ENCODE results near the gene CDADC1. TPM values are rescaled to one million over a fixed set of nuclear protein-coding genes. Genes with fewer than 3 reads are reported as not detected.

The CDADC1 gene
- total RNA-seq, 2 donors from 2014 or later: 16.5 to 18.6 TPM

GRCh38 chr13:49248622-49249002 is 887 bp downstream of the CDADC1 start:
- ATAC-seq (no peak), DNase-seq (no peak)
- Mint-ChIP-seq H3K36me3 (ENCODE audit: low read depth) (peaks cover 9% of the 10 kb centered on the region), H3K27me3 (peaks cover 2% of the 10 kb centered on the region), H3K27ac (peak overlapping the region; percentile 99), H3K4me1 (peaks cover 29% of the 10 kb centered on the region), H3K4me3 (peak overlapping the region; percentile 98)
- no peaks in the 10 kb centered on the region for H3K9me3 ChIP-seq (ENCODE audit: control insufficient read depth, low read length, poor library complexity, severe bottlenecking)

GRCh38 chr13:49251326-49251725 is 3.6 kb downstream of the CDADC1 start:
- DNase-seq (no peak), ATAC-seq (no peak)
- Mint-ChIP-seq H3K27me3 (no peaks in the 10 kb centered on the region), H3K4me1 (peaks cover 37% of the 10 kb centered on the region), H3K36me3 (ENCODE audit: low read depth) (peaks cover 10% of the 10 kb centered on the region), H3K27ac (peak overlapping the region; percentile 2), H3K4me3 (no peak overlapping the region)
- no peaks in the 10 kb centered on the region for H3K9me3 ChIP-seq (ENCODE audit: control insufficient read depth, low read length, poor library complexity, severe bottlenecking)

DNA sequence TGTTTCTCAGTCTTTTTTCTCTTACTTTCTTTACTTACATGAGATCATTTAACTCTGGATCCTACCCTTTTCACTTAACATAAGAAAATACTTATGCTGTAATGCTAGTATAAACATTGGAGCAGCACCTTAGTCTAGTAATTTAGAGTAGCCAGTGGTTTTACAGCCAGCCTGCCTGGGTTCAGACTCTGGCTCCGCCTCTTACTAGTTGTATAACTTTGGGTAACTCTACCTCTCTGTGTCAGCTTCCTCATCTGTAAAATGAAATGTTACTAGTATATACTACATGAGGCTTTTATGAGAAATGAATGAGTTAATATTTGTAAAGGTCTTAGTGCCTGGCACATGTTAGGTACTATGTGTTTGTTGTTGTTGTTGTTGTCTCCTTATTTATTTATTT is 5.6 kb downstream of the CDADC1 start:
- H3K4me3 Mint-ChIP-seq: no peak overlapping the region
- no peaks in the 10 kb centered on the region for H3K27me3 Mint-ChIP-seq
- H3K27ac Mint-ChIP-seq: peak overlapping the region; percentile 87
- ATAC-seq (no peak), DNase-seq (no peak)
- peaks cover 29% of the 10 kb centered on the region for H3K4me1 Mint-ChIP-seq
- H3K36me3 Mint-ChIP-seq (ENCODE audit: low read depth): peaks cover 3% of the 10 kb centered on the region
- no peaks in the 10 kb centered on the region for H3K9me3 ChIP-seq (ENCODE audit: control insufficient read depth, low read length, poor library complexity, severe bottlenecking)

DNA sequence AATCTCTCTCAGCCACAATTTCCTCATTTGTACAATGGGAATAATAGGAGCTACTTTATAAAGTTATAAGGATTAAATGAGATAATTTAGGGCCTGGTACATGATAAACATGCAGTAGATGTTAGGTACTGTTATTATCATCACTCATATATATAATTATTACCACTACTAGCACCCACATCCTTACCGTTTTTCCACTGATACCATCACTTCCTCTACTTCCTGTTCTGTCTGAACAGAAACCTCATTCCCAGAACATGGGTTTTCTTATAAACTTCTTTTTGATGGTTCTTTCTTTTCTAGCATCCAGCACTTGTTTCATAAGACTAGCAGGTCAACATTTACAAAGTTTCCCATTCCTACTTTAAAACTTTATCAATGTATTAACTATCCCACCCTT is 6.3 kb downstream of the CDADC1 start:
- ATAC-seq (no peak), DNase-seq (no peak)
- no peaks in the 10 kb centered on the region for H3K27me3 Mint-ChIP-seq
- H3K27ac Mint-ChIP-seq: peak overlapping the region; percentile 87
- peaks cover 3% of the 10 kb centered on the region for H3K36me3 Mint-ChIP-seq (ENCODE audit: low read depth)
- peaks cover 24% of the 10 kb centered on the region for H3K4me1 Mint-ChIP-seq
- H3K9me3 ChIP-seq (ENCODE audit: control insufficient read depth, low read length, poor library complexity, severe bottlenecking): no peaks in the 10 kb centered on the region
- H3K4me3 Mint-ChIP-seq: no peak overlapping the region

DNA sequence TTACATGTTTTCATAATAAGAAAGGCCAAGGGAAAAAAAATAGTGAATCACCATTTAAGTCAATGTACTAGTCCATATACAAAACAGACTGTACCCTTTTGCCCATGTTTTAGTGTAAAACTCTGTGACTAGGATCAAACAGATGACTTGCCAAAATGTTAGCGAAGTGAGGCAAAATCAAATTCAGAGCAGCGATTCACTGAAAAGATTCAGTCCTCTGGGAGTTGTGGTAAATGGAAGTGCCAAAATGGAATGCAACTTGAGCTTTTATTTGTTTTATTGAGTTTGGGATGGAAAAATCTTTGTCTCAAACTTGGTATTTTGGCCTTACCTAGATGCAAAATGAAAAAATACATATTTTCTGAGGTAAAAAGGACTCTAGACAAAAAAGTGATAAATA is 9.1 kb downstream of the CDADC1 start:
- Mint-ChIP-seq H3K27me3 (no peaks in the 10 kb centered on the region), H3K36me3 (ENCODE audit: low read depth) (peaks cover 20% of the 10 kb centered on the region), H3K27ac (peak overlapping the region; percentile 95), H3K4me1 (peaks cover 24% of the 10 kb centered on the region), H3K4me3 (peak overlapping the region; percentile 83)
- DNase-seq: no peak
- no peak for ATAC-seq
- no peaks in the 10 kb centered on the region for H3K9me3 ChIP-seq (ENCODE audit: control insufficient read depth, low read length, poor library complexity, severe bottlenecking)

- Mint-ChIP-seq H3K27me3 (no peaks in the 10 kb centered on the region), H3K27ac (peak overlapping the region; percentile 95), H3K4me3 (peak overlapping the region; percentile 83), H3K4me1 (peaks cover 20% of the 10 kb centered on the region), H3K36me3 (ENCODE audit: low read depth) (peaks cover 20% of the 10 kb centered on the region)
- DNase-seq (no peak), ATAC-seq (peak; percentile 64)
- H3K9me3 ChIP-seq (ENCODE audit: control insufficient read depth, low read length, poor library complexity, severe bottlenecking): no peaks in the 10 kb centered on the region
Observed at GRCh38 chr13:49258089-49258796, 10.5 kb downstream of the CDADC1 start.

GRCh38 chr13:49259586-49259985 is 11.9 kb downstream of the CDADC1 start:
- Mint-ChIP-seq H3K27ac (peak overlapping the region; percentile 95), H3K4me3 (no peak overlapping the region), H3K36me3 (ENCODE audit: low read depth) (peaks cover 20% of the 10 kb centered on the region), H3K4me1 (peaks cover 12% of the 10 kb centered on the region), H3K27me3 (no peaks in the 10 kb centered on the region)
- no peaks in the 10 kb centered on the region for H3K9me3 ChIP-seq (ENCODE audit: control insufficient read depth, low read length, poor library complexity, severe bottlenecking)
- ATAC-seq (no peak), DNase-seq (no peak)

GRCh38 chr13:49262634-49263033 is 14.9 kb downstream of the CDADC1 start:
- peaks cover 10% of the 10 kb centered on the region for H3K4me1 Mint-ChIP-seq
- DNase-seq (no peak), ATAC-seq (no peak)
- H3K27me3 Mint-ChIP-seq: no peaks in the 10 kb centered on the region
- peaks cover 17% of the 10 kb centered on the region for H3K36me3 Mint-ChIP-seq (ENCODE audit: low read depth)
- no peaks in the 10 kb centered on the region for H3K9me3 ChIP-seq (ENCODE audit: control insufficient read depth, low read length, poor library complexity, severe bottlenecking)
- no peak overlapping the region for H3K27ac Mint-ChIP-seq
- no peak overlapping the region for H3K4me3 Mint-ChIP-seq

DNA sequence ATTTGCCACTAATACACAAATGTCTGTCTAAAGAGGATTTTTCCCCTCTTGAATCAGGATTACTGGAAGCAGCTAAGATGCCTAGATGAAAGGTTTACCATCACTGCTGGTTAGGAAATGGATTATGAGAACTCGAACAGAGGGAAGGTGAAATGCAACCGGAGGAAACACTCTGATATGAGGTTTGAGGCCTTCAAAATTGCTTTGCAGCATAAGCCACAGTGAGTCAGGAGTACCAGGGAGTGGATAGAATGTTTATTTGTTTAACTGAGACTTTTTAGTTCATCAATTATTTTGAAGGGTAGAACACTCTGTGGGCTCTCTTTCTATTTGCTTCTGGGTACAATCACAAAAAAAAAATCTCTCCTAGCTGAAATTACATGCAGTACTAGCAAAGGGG is 18.1 kb downstream of the CDADC1 start:
- Mint-ChIP-seq H3K27ac (no peak overlapping the region), H3K27me3 (no peaks in the 10 kb centered on the region), H3K36me3 (ENCODE audit: low read depth) (peaks cover 16% of the 10 kb centered on the region), H3K4me3 (no peak overlapping the region), H3K4me1 (peaks cover 11% of the 10 kb centered on the region)
- ATAC-seq: no peak
- no peak for DNase-seq
- H3K9me3 ChIP-seq (ENCODE audit: control insufficient read depth, low read length, poor library complexity, severe bottlenecking): no peaks in the 10 kb centered on the region

DNA sequence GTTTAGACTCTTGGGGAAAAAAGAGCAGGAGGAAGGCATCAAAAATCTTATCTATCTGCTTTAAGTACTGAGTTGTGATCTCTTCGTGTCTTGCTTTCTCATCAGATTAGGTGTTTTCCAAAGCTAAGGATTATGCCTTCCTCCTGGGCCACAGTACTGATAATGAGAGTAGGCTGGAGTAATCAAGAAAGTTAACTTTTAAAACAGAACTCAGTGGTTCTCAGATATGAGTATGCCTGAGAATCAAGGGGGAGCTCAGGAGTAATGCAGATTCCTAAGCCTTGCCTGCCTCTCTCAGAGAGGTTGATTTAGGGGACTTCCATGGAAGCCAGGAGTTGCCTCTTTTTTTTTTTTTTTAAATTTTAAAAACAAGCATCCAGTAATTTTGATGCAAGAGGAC is 23.5 kb downstream of the CDADC1 start:
- Mint-ChIP-seq H3K4me1 (peaks cover 9% of the 10 kb centered on the region), H3K36me3 (ENCODE audit: low read depth) (peaks cover 7% of the 10 kb centered on the region), H3K4me3 (no peak overlapping the region), H3K27me3 (no peaks in the 10 kb centered on the region), H3K27ac (no peak overlapping the region)
- H3K9me3 ChIP-seq (ENCODE audit: control insufficient read depth, low read length, poor library complexity, severe bottlenecking): no peaks in the 10 kb centered on the region
- no peak for ATAC-seq
- DNase-seq: no peak

GRCh38 chr13:49272296-49272695 is 24.6 kb downstream of the CDADC1 start:
- no peak for ATAC-seq
- H3K9me3 ChIP-seq (ENCODE audit: control insufficient read depth, low read length, poor library complexity, severe bottlenecking): no peaks in the 10 kb centered on the region
- Mint-ChIP-seq H3K27ac (no peak overlapping the region), H3K4me3 (no peak overlapping the region), H3K36me3 (ENCODE audit: low read depth) (peaks cover 11% of the 10 kb centered on the region), H3K27me3 (no peaks in the 10 kb centered on the region), H3K4me1 (peaks cover 11% of the 10 kb centered on the region)
- no peak for DNase-seq

DNA sequence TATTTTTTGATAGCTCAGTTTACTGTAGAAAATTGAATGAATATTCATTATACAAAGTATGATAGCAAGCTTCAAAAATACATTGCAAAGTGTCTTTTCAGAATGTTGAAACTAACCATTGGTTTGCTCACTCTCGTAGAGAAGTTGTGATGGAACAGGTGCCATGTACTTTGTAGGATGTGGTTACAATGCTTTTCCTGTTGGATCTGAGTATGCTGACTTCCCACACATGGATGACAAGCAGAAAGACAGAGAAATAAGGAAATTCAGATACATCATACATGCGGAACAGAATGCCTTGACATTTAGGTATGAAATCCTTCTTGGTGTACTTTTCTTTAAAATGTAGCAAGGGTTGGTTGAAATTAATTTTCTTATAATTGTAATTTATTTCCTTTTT is 30.5 kb downstream of the CDADC1 start:
- no peak overlapping the region for H3K4me3 Mint-ChIP-seq
- DNase-seq (no peak), ATAC-seq (no peak)
- no peaks in the 10 kb centered on the region for H3K27me3 Mint-ChIP-seq
- H3K27ac Mint-ChIP-seq: no peak overlapping the region
- peaks cover 2% of the 10 kb centered on the region for H3K4me1 Mint-ChIP-seq
- H3K36me3 Mint-ChIP-seq (ENCODE audit: low read depth): peaks cover 9% of the 10 kb centered on the region
- no peaks in the 10 kb centered on the region for H3K9me3 ChIP-seq (ENCODE audit: control insufficient read depth, low read length, poor library complexity, severe bottlenecking)

DNA sequence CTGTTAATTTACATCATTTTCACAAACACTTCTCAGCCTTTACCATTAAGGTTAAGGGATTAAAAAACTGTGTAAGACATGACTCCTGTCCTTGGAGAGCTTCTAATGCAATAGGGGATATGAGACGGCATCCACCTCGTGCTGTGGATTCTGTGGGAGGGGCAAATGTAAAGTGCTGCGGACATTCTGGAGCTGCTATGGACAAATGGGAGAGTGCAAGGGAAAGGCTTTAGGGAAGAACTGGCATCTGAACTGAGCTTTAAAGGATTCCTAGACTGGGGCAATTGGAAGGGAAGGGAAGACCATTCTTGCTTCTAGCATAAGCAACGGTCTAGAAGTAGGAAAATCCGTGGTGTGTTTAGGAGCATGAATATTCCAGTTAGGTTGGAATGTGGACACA is 31.4 kb downstream of the CDADC1 start:
- Mint-ChIP-seq H3K27ac (no peak overlapping the region), H3K36me3 (ENCODE audit: low read depth) (peaks cover 9% of the 10 kb centered on the region), H3K27me3 (no peaks in the 10 kb centered on the region), H3K4me1 (peaks cover 2% of the 10 kb centered on the region), H3K4me3 (no peak overlapping the region)
- no peaks in the 10 kb centered on the region for H3K9me3 ChIP-seq (ENCODE audit: control insufficient read depth, low read length, poor library complexity, severe bottlenecking)
- ATAC-seq: no peak
- DNase-seq: no peak

DNA sequence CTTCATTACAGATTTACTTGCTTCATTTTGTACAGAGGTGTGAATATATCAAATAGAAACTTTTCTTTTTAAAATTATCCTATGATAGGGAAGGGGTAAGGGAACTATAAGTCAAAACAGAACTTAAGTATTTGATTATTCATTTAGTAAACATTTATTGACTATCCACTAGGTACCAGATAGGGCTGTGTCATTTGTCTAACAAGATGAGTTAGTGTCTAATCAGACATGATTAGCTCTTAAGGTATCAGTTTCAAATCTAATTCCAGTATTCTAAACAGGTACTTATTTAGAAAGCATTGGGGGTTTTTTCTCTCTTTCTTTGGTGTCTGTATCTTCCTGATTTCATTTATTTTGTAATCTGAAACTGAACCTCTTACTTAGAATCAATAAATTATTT is 32.2 kb downstream of the CDADC1 start:
- Mint-ChIP-seq H3K4me3 (no peak overlapping the region), H3K36me3 (ENCODE audit: low read depth) (peaks cover 9% of the 10 kb centered on the region), H3K27me3 (no peaks in the 10 kb centered on the region), H3K27ac (no peak overlapping the region), H3K4me1 (peaks cover 2% of the 10 kb centered on the region)
- DNase-seq: no peak
- ATAC-seq: no peak
- no peaks in the 10 kb centered on the region for H3K9me3 ChIP-seq (ENCODE audit: control insufficient read depth, low read length, poor library complexity, severe bottlenecking)
